ENCODE measurements around the gene ABCB6. TPM values are rescaled to one million over a fixed set of nuclear protein-coding genes. Genes with fewer than 3 reads are reported as not detected.

Gene ABCB6
- total RNA-seq, 2 donors from 2014 or later = 31.9 to 32.1 TPM

- intact Hi-C loops (cut with DNase I) = no loop called here
- Histone ChIP-seq H3K27ac (peak overlapping the region; percentile 90 to 94), H3K9me3 (no peaks in the 10 kb centered on the region), H3K4me3 (no peak overlapping the region), H3K36me3 (no peaks in the 10 kb centered on the region), H3K4me1 (replicated peaks) (peaks cover 24% of the 10 kb centered on the region), H3K27me3 (replicated peaks; ENCODE audit: insufficient read depth) (no peaks in the 10 kb centered on the region)
- WGBS = 92% methylated on average over 10 of the region's 10 CpGs
- TF ChIP-seq CTCF (IDR thresholded peaks at IDR 0.05) (no peak), POLR2A (IDR thresholded peaks at IDR 0.05) (no peak), POLR2AphosphoS5 (IDR thresholded peaks at IDR 0.05) (no peak)
- DNase-seq (ENCODE audit: low spot score) = no peak
Measured at GRCh38 chr2:219246559-219246958, 27.8 kb upstream of the ABCB6 start.

DNA sequence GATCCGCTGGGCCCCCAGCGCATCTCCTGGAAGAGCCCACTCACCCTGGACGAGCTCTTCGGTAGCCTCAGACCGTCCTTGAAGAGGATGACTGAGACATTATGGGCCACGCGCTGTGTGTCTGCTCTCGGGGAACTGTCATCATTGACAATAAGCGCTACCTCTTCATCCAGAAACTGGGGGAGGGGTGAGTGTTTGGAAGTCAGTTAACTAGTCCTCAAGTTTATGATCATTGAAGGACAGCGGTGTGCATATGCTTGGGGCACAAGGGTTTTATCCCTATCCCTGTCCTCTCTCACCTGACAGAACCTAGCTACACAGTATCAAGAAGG, 27.1 kb upstream of the ABCB6 start:
- no peak for DNase-seq (ENCODE audit: low spot score)
- Histone ChIP-seq H3K36me3 (no peaks in the 10 kb centered on the region), H3K27ac (peak overlapping the region; percentile 90 to 94), H3K9me3 (no peaks in the 10 kb centered on the region), H3K4me3 (peak overlapping the region; percentile 74 to 77), H3K27me3 (replicated peaks; ENCODE audit: insufficient read depth) (no peaks in the 10 kb centered on the region), H3K4me1 (replicated peaks) (peaks cover 24% of the 10 kb centered on the region)
- 10% methylated on average over 10 of the region's 10 CpGs for WGBS
- intact Hi-C loops (cut with DNase I) = no loop called here
- no peak for TF ChIP-seq POLR2A (IDR thresholded peaks at IDR 0.05)
- TF ChIP-seq POLR2AphosphoS5 (IDR thresholded peaks at IDR 0.05) = no peak
- no peak for TF ChIP-seq CTCF (IDR thresholded peaks at IDR 0.05)

DNA sequence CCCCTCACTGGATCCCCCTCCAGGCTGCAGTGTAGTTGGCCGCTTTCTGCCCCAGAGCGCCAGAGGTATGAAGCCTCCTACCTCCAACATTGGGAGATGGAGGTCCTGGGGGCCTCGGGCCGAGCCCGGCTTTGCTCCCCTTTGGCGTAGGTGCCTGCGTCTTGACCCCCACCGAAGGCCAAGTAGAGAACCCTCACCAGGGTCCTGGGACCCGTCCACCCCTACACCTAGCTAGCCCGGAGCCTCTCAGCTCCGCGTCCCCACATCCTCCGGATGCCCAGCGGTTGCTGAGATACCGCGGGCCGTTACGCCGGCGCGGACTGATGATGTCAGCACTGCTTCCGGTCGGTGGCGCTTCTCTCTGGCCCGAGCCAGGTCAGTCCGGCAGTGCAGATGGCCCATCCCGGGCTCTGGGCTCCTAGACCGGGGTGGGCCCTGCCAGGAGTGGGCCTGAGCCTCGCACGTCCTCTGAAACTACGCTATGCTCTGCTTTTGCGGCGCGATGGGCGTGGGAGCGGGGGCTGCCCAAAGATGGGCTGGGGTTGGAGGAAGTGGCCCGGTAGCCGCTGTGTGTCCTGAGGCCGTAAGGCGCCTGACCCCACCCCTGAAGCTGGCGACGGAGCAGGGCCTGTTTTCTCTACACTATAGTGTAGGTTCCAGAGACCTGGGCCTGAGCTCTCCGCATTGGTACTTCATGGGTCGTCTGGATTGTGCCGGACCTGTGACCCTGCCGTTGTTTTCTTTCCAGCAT, 26.6 kb upstream of the ABCB6 start, which contains the start of the genes GLB1L and STK16:
TSS of gene GLB1L (minus strand) at position 297 of the 751 bp plus-strand sequence. CDS start 1,871 bp downstream, outside the sequence.
TSS of gene STK16 (plus strand) at position 332 of the 751 bp plus-strand sequence. CDS start 521 bp downstream, outside the sequence.
- H3K4me1 ChIP-seq (replicated peaks) = peaks cover 20% of the 10 kb centered on the region
- WGBS = under 1% methylated on average over 27 of the region's 46 CpGs
- peak within 1 kb of the TSS; percentile 90 to 94 for H3K27ac ChIP-seq
- peak within 1 kb of the TSS; percentile 74 to 77 for H3K4me3 ChIP-seq
- H3K36me3 ChIP-seq = no peaks in the 10 kb centered on the region
- intact Hi-C loops (cut with DNase I) = no loop called here
- DNase-seq (ENCODE audit: low spot score) = peak; percentile 88
- TF ChIP-seq POLR2AphosphoS5 (IDR thresholded peaks at IDR 0.05) (peak; percentile 99), POLR2A (IDR thresholded peaks at IDR 0.05) (peak; percentile 78), CTCF (IDR thresholded peaks at IDR 0.05) (peak in 2 of 4 experiments; percentile 10 to 33)
- no peaks in the 10 kb centered on the region for H3K9me3 ChIP-seq
- H3K27me3 ChIP-seq (replicated peaks; ENCODE audit: insufficient read depth) = no peaks in the 10 kb centered on the region

DNA sequence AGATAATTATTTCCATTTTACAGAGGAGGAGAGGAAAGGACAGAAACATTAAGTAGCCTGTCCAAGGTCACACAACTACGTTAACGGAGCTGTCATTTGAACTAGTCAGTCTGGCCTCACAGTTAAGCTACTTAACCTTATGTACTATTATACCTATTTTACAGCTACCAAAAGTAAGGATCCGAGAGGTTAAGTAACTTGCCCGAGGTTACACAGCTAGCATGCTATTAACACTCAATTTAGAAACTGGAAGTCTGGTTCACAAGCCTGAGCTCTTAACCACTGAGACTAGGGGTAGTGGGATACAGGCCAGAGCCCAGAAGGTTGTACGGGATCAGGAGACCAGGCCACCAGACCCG, 26.0 kb upstream of the ABCB6 start:
- Histone ChIP-seq H3K4me1 (replicated peaks) (peaks cover 15% of the 10 kb centered on the region), H3K9me3 (no peaks in the 10 kb centered on the region), H3K36me3 (no peaks in the 10 kb centered on the region), H3K4me3 (peak overlapping the region; percentile 74 to 77), H3K27me3 (replicated peaks; ENCODE audit: insufficient read depth) (no peaks in the 10 kb centered on the region), H3K27ac (peak overlapping the region; percentile 90 to 94)
- 37% methylated on average over 6 of the region's 6 CpGs for WGBS
- TF ChIP-seq POLR2AphosphoS5 (IDR thresholded peaks at IDR 0.05) = no peak
- TF ChIP-seq POLR2A (IDR thresholded peaks at IDR 0.05) = no peak
- TF ChIP-seq CTCF (IDR thresholded peaks at IDR 0.05) = no peak
- DNase-seq (ENCODE audit: low spot score) = no peak
- intact Hi-C loops (cut with DNase I) = no loop called here

GRCh38 chr2:219243291-219243761, 24.6 kb upstream of the ABCB6 start:
- 35% methylated on average over 28 of the region's 28 CpGs for WGBS
- H3K4me3 ChIP-seq = peak overlapping the region in 1 of 2 donors; percentile 8
- H3K9me3 ChIP-seq = no peaks in the 10 kb centered on the region
- H3K4me1 ChIP-seq (replicated peaks) = peaks cover 3% of the 10 kb centered on the region
- no peak for DNase-seq (ENCODE audit: low spot score)
- no peaks in the 10 kb centered on the region for H3K27me3 ChIP-seq (replicated peaks; ENCODE audit: insufficient read depth)
- H3K27ac ChIP-seq = no peak overlapping the region
- H3K36me3 ChIP-seq = no peaks in the 10 kb centered on the region
- intact Hi-C loops (cut with DNase I) = no loop called here
- TF ChIP-seq POLR2AphosphoS5 (IDR thresholded peaks at IDR 0.05) = no peak
- TF ChIP-seq POLR2A (IDR thresholded peaks at IDR 0.05) = peak; percentile 12
- no peak for TF ChIP-seq CTCF (IDR thresholded peaks at IDR 0.05)
